Heart left ventricle (tissue), 16 donors: ENCODE results near the gene MSI2. TPM values are rescaled to one million over a fixed set of nuclear protein-coding genes. Genes with fewer than 3 reads are reported as not detected.

Experiments
- ATAC-seq, 4 donors: fragments of 200-7000 bp; cut with Tn5 transposase; one replicate each; pipeline ENCODE4 v1.9.1; 2020 to 2022; ENCODE audit warnings: moderate library complexity in 4 of 4, mild to moderate bottlenecking in 3 of 4, moderate number of reproducible peaks in 1 of 4
- DNase-seq, 5 donors: peaks; one replicate each; pipeline ENCODE4 v3.0.0-alpha.2; 2020
- H3K27ac ChIP-seq, 12 donors: fragments of 200-600 bp; sonication (generic) in 4 of 12; one replicate each; pipeline versions ENCODE4 v1.5.0 to v1.8.0; 2016 to 2022; ENCODE audit warnings: mild to moderate bottlenecking in 2 of 12
- H3K27me3 ChIP-seq, 9 donors: fragments of 200-600 bp; sonication (generic) in 2 of 9; one replicate each; pipeline versions ENCODE4 v1.5.1 to v1.8.0; 2016 to 2022; ENCODE audit warnings: mild to moderate bottlenecking in 3 of 9
- H3K36me3 ChIP-seq, 9 donors: fragments of 200-600 bp; sonication (generic) in 2 of 9; one replicate each; pipeline versions ENCODE4 v1.5.0 to v1.8.0; 2018 to 2022; ENCODE audit warnings: mild to moderate bottlenecking in 2 of 9
- H3K4me1 ChIP-seq, 12 donors: fragments of 200-600 bp; sonication (generic) in 4 of 12; one replicate each; pipeline versions ENCODE4 v1.5.0 to v1.8.0; 2016 to 2022; ENCODE audit warnings: mild to moderate bottlenecking in 3 of 12
- H3K4me3 ChIP-seq, 12 donors: fragments of 200-600 bp; sonication (generic) in 4 of 12; one replicate each; pipeline versions ENCODE4 v1.5.0 to v1.8.0; 2017 to 2022; ENCODE audit warnings: mild to moderate bottlenecking in 9 of 12, moderate library complexity in 4 of 12
- H3K9me3 ChIP-seq, 12 donors: fragments of 200-600 bp; sonication (generic) in 4 of 12; one replicate each; pipeline versions ENCODE4 v1.5.0 to v1.8.0; 2016 to 2022; ENCODE audit warnings: mild to moderate bottlenecking in 1 of 12
- CTCF ChIP-seq, 12 donors: fragments of 200-600 bp; sonication (generic) in 4 of 12; IDR thresholded peaks; one replicate each; pipeline versions ENCODE4 v1.5.0 to v1.8.0; 2018 to 2022; ENCODE audit warnings: antibody characterized with exemption in 12 of 12, mild to moderate bottlenecking in 5 of 12
- POLR2A ChIP-seq, 2 donors: fragments of 450-650 bp; IDR thresholded peaks; one replicate each; pipeline ENCODE4 v1.6.1; 2017; ENCODE audit warnings: antibody characterized with exemption in 2 of 2, mild to moderate bottlenecking in 2 of 2, moderate library complexity in 2 of 2
- WGBS, 4 donors: extraction: QIAGEN DNeasy Blood & Tissue Kit in 2 of 4; methylation state at CpG; one replicate each; pipeline versions ENCODE4 v1.1.5 to v1.1.7; 2013 to 2018; 5-methylcytosine and 5-hydroxymethylcytosine counted together
- intact Hi-C, 10 donors: fragments of 100-400 bp; cut with DNase I; formaldehyde crosslinking; loops; one replicate each; pipeline versions ENCODE4 v1.11.1 to v1.14.2; 2022
- polyA plus RNA-seq, 2 donors: library from polyadenylated mRNA; stranded (reverse); fragments of 200-250 nt; gene quantifications; one replicate each; pipeline ENCODE4 v1.2.3, GENCODE V29; 2013
- total RNA-seq, 9 donors: library from RNA; depleted of rRNA in 2 of 9; stranded (reverse); fragments of >200 nt in 2 of 9; fragmentation: NEBNext Ultra II Directional in 3 of 9; extraction: Animal tissue kit (Norgen Biotek cat#: 25700) in 3 of 9; gene quantifications; one replicate each; pipeline versions ENCODE4 v1.1.0 to v1.2.4, GENCODE V29; 2016 to 2023
- donor health status: ischemic (EF 13 %, LVEDD 7.1; RV severe dilation, severe dysfunction).
- donor health status: healthy with polysubstance abuse.
- donor health status: DM: no; HTN: yes; CAD: no.
- donor health status: DM: no; HTN: no; CAD: no.
- donor health status: ischemic (EF 25% LVEDD 6.9; RV normal size, moderate dysfunction).
- donor health status: ischemic (EF 25% LVEDD 5.7; RV mildly dilated, moderate dysfunction).
- donor health status: healthy.
- donor health status: DM: yes; HTN: yes; CAD: no.
- donor health status: ischemic (EF 35%, LVEDD 5.7; RV mildly dilated, moderate dysfunction).
- donor health status: nonischemic (EF 11% LVEDD 7.7; RV severe dilation, severe dysfunction).
- donor health status: DM: yes; HTN: yes; CAD: no.
- donor health status: PGD.
- donor health status: ischemic (EF 29% LVEDD 5.4; RV normal size, mild dysfunction).
- donor health status: nonischemic (EF 23%, LVEDD 6.1; RV moderate dilation, normal function).

MSI2 gene
- total and polyA plus RNA-seq, 11 donors = 35.9 to 120 (median 104) TPM

- Histone ChIP-seq H3K9me3 (no peaks in the 10 kb centered on the region), H3K36me3 (no peaks in the 10 kb centered on the region), H3K27me3 (peaks cover 0 to 5% (median 0%) of the 10 kb centered on the region in 9 donors), H3K27ac (peak overlapping the region in 5 of 12 donors; percentile 9 to 50 (median 30)), H3K4me3 (no peak overlapping the region), H3K4me1 (peaks cover 0 to 13% (median 5%) of the 10 kb centered on the region in 12 donors)
- intact Hi-C loops = no loop called here
- WGBS, 4 donors = 21 to 39% (median 24%) methylated on average over 6 of the region's 6 CpGs
- no peak for TF ChIP-seq CTCF (IDR thresholded peaks at IDR 0.05)
- no peak for TF ChIP-seq POLR2A (IDR thresholded peaks at IDR 0.05)
- DNase-seq (peak in 3 of 5 donors; percentile 39 to 48 (median 43)), ATAC-seq (peak in 3 of 4 donors; percentile 51 to 82 (median 75))
Observed at GRCh38 chr17:57707892-57708291, 451.6 kb downstream of the MSI2 start.

- 30 to 46% (median 38%) methylated on average over 2 of the region's 2 CpGs for WGBS, 4 donors
- Histone ChIP-seq H3K27me3 (peaks cover 0 to 5% (median 0%) of the 10 kb centered on the region in 9 donors), H3K36me3 (no peaks in the 10 kb centered on the region), H3K4me3 (no peak overlapping the region), H3K27ac (peak overlapping the region in 5 of 12 donors; percentile 9 to 50 (median 30)), H3K4me1 (peaks cover 0 to 13% (median 5%) of the 10 kb centered on the region in 12 donors), H3K9me3 (no peaks in the 10 kb centered on the region)
- TF ChIP-seq POLR2A (IDR thresholded peaks at IDR 0.05) = no peak
- no peak for TF ChIP-seq CTCF (IDR thresholded peaks at IDR 0.05)
- intact Hi-C loops = no loop called here
- DNase-seq (no peak), ATAC-seq (peak in 3 of 4 donors; percentile 28 to 69 (median 62))
Observed at GRCh38 chr17:57708410-57708809, 452.1 kb downstream of the MSI2 start.

GRCh38 chr17:57713140-57713539 is 456.8 kb downstream of the MSI2 start:
- WGBS, 4 donors = 69 to 78% (median 74%) methylated on average over 7 of the region's 7 CpGs
- DNase-seq = no peak
- intact Hi-C loops = no loop called here
- no peak overlapping the region for H3K27ac ChIP-seq
- H3K27me3 ChIP-seq = peaks cover 0 to 8% (median 0%) of the 10 kb centered on the region in 9 donors
- H3K9me3 ChIP-seq = no peaks in the 10 kb centered on the region
- TF ChIP-seq CTCF (IDR thresholded peaks at IDR 0.05) = no peak
- no peak for TF ChIP-seq POLR2A (IDR thresholded peaks at IDR 0.05)
- H3K4me1 ChIP-seq = peaks cover 0 to 5% (median under 1%) of the 10 kb centered on the region in 12 donors
- no peak overlapping the region for H3K4me3 ChIP-seq
- no peaks in the 10 kb centered on the region for H3K36me3 ChIP-seq
- ATAC-seq = no peak

GRCh38 chr17:57714665-57715180 is 458.4 kb downstream of the MSI2 start:
- WGBS, 4 donors = 50 to 65% (median 58%) methylated on average over 7 of the region's 7 CpGs
- peak in 3 of 4 donors; percentile 42 to 63 (median 53) for ATAC-seq
- Histone ChIP-seq H3K36me3 (no peaks in the 10 kb centered on the region), H3K27ac (no peak overlapping the region), H3K27me3 (peaks cover 0 to 8% (median 0%) of the 10 kb centered on the region in 9 donors), H3K9me3 (no peaks in the 10 kb centered on the region), H3K4me1 (no peaks in the 10 kb centered on the region), H3K4me3 (no peak overlapping the region)
- TF ChIP-seq CTCF (IDR thresholded peaks at IDR 0.05) = no peak
- no peak for TF ChIP-seq POLR2A (IDR thresholded peaks at IDR 0.05)
- intact Hi-C loops = no loop called here
- peak in 2 of 5 donors; percentile 38 to 44 for DNase-seq
